ENCODE data around the gene ZNF133.

- peak; percentile 57 to 74 (median 67) for TF ChIP-seq CTCF (IDR thresholded peaks at IDR 0.05)
- TF ChIP-seq POLR2A (IDR thresholded peaks at IDR 0.05): no peak
These were observed 11.5 kb upstream of the ZNF133 start for GRCh38 chr20:18276821-18277220.

Data from transverse colon (tissue), 3 donors.